ENCODE measurements around the gene C1QTNF9. TPM values are rescaled to one million over a fixed set of nuclear protein-coding genes. Genes with fewer than 3 reads are reported as not detected.
"Not testable (repeated sequence)": the region's sequence is repeated elsewhere in the genome, so short reads cannot be mapped to it uniquely, and the experiment has no call there.

Gene C1QTNF9
- total and polyA plus RNA-seq, 8 donors: 0.18 to 0.46 (median 0.26) TPM; not detected in 1

DNA sequence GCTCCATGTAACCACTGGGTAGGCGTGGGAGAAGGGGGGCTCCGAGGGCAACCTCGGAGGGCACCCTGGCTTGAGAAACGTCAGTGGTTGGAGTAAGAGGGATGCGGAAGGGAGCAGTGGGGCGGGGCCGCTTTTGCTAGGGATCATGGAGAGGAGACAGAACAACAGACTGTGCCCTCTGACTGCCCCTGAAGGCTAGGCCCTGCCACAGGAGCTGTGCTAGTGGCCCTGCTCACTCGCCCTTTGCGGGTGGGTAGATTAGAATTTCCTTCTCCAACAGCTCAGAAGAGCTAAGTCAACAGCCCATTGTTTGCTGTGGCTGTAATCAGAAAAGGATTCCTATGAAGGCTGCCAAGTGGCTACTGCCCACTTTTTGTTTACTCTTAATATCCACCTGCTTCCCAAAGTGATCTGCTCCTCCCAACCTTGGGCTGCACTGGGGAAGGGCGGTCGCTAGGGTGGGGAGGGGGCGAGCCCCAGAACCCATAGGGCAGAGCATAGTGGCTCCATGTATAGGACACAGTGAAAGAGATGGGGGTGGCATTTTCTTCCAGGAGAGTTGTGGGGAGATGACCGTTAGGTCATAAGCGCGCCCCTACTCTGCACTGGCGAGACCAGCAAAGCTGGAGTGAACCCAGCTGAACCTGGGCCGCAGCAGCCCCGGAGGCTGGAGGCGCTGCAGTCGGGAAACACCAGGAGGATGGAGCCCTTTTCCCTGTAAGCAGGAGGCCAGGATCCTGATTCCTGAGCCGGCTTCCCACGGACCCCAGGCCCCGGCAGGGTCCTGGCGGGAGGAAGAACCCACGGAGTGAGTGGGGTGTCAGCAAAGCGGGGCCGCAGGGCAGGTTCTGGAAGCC is 1.9 kb upstream of the C1QTNF9 start:
- H3K4me1 ChIP-seq: peaks cover 0 to 12% of the 10 kb centered on the region in 2 donors
- peaks cover 0 to 26% of the 10 kb centered on the region in 2 donors for H3K36me3 ChIP-seq
- ATAC-seq (peak; percentile 96), DNase-seq (peak in 3 of 4 donors; percentile 47 to 83 (median 76))
- H3K27ac ChIP-seq: peak overlapping the region in 1 of 2 donors; percentile 40
- no peak overlapping the region for H3K4me3 ChIP-seq
- no peaks in the 10 kb centered on the region for H3K27me3 ChIP-seq
- H3K9me3 ChIP-seq: no peaks in the 10 kb centered on the region
- intact Hi-C loops (cut with DNase I): no loop called here
- TF ChIP-seq, protein P1, sequence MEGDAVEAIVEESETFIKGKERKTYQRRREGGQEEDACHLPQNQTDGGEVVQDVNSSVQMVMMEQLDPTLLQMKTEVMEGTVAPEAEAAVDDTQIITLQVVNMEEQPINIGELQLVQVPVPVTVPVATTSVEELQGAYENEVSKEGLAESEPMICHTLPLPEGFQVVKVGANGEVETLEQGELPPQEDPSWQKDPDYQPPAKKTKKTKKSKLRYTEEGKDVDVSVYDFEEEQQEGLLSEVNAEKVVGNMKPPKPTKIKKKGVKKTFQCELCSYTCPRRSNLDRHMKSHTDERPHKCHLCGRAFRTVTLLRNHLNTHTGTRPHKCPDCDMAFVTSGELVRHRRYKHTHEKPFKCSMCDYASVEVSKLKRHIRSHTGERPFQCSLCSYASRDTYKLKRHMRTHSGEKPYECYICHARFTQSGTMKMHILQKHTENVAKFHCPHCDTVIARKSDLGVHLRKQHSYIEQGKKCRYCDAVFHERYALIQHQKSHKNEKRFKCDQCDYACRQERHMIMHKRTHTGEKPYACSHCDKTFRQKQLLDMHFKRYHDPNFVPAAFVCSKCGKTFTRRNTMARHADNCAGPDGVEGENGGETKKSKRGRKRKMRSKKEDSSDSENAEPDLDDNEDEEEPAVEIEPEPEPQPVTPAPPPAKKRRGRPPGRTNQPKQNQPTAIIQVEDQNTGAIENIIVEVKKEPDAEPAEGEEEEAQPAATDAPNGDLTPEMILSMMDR (IDR thresholded peaks at IDR 0.05): no peak

DNA sequence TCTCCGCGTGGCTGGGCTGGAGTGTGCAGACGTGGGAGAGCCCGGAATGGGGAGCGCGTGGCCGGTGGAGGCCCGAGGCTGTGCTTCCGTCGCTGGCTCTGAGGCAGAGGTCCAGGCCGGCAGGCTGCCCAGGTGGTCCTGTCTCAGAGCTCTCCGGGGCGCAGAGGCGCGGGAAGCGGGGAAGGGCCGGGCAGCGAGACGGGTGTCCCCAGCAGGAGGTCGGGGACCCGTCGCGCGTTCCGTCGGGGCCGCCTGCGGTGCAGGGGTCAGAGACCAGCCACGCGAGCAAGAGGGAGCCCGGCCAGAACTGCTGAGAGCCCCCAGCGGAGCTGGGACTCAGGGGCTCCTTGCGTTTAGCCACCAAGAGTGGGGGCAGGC is 1.3 kb upstream of the C1QTNF9 start:
- ATAC-seq: no peak
- Histone ChIP-seq H3K27me3 (no peaks in the 10 kb centered on the region), H3K27ac (no peak overlapping the region), H3K4me3 (no peak overlapping the region), H3K36me3 (peaks cover 0 to 20% of the 10 kb centered on the region in 2 donors), H3K4me1 (peaks cover 0 to 12% of the 10 kb centered on the region in 2 donors), H3K9me3 (no peaks in the 10 kb centered on the region)
- DNase-seq: no peak
- intact Hi-C loops (cut with DNase I): no loop called here
- TF ChIP-seq, protein P1 (IDR thresholded peaks at IDR 0.05): no peak

DNA sequence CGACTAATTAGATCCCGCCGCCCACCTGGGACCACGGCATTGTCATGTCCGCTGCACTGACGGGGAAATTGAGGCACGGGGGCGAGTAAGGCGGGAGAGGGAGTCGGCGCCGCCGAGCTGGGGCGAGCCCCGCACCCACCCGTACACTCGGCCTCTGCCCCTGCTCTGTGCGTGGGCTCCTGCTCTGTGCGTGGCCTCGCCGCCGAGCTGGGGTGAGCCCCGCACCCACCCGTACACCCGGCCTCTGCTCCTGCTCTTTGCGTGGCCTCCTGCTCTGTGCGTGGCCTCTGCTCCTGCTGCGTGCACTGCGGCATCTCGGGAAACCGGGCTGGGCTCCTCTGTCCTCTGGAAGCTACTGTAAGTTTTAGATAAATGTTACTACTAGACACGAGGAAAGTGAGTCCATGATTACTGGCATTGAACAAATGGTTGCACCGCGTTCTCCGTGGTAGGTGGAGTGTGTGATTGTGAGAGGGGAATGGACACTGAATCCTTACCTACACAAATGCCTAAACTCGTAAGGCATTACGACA is 826 bp upstream of the C1QTNF9 start:
- H3K4me1 ChIP-seq: peaks cover 0 to 12% of the 10 kb centered on the region in 2 donors
- ATAC-seq (no peak), DNase-seq (no peak)
- peaks cover 0 to 15% of the 10 kb centered on the region in 2 donors for H3K36me3 ChIP-seq
- no peak overlapping the region for H3K27ac ChIP-seq
- no peak overlapping the region for H3K4me3 ChIP-seq
- TF ChIP-seq, protein P1 (IDR thresholded peaks at IDR 0.05): no peak
- H3K9me3 ChIP-seq: no peaks in the 10 kb centered on the region
- no peaks in the 10 kb centered on the region for H3K27me3 ChIP-seq
- intact Hi-C loops (cut with DNase I): no loop called here

DNA sequence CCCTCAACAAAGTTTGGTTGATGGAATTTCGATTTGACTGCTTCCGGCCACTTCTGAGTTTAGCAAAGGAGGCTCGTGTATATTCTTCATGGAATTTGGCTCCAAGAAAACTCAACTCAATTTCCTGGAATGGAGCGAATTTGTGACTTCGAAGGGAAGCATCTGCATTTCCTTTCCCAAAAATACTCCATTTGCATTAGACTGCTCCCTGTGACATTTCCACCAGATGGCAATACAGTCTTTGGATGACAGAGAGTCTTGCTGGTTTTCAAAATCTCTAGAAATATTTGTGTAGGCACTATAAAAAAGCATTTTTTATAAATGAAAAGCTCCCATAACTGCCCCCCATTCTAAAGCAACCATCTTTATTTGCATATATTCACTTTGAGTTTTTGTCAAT is 4.1 kb downstream of the C1QTNF9 start:
- no peak overlapping the region for H3K4me3 ChIP-seq
- ATAC-seq (peak; percentile 41), DNase-seq (peak in 1 of 4 donors; percentile 36)
- no peaks in the 10 kb centered on the region for H3K4me1 ChIP-seq
- no peaks in the 10 kb centered on the region for H3K9me3 ChIP-seq
- TF ChIP-seq, protein P1 (IDR thresholded peaks at IDR 0.05): no peak
- H3K27ac ChIP-seq: no peak overlapping the region
- H3K36me3 ChIP-seq: no peaks in the 10 kb centered on the region
- intact Hi-C loops (cut with DNase I): no loop called here
- no peaks in the 10 kb centered on the region for H3K27me3 ChIP-seq

DNA sequence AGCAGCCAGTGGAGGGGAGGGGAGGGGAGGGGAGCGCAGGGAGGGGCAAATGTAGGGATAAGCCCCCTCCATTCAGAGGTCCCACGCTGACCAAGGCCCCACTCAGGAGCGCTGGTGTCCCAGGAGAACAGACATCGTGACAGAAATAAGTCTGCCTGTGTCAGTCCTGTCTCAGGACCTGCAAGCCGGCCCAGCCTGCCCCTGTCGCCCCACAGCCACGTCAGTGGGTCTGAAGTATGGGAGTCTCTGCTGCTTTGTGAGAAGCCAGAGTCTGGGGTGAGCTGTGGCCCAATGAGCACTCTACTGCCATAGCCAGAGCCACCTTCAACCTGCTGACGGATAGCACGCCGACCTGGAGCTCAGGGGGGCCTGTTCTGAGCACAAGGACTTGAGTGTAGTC is 8.5 kb downstream of the C1QTNF9 start:
- H3K27ac ChIP-seq; ATAC-seq; H3K36me3 ChIP-seq; intact Hi-C loops (cut with DNase I); H3K9me3 ChIP-seq; H3K4me3 ChIP-seq; H3K27me3 ChIP-seq; DNase-seq; H3K4me1 ChIP-seq: not testable (repeated sequence)

DNA sequence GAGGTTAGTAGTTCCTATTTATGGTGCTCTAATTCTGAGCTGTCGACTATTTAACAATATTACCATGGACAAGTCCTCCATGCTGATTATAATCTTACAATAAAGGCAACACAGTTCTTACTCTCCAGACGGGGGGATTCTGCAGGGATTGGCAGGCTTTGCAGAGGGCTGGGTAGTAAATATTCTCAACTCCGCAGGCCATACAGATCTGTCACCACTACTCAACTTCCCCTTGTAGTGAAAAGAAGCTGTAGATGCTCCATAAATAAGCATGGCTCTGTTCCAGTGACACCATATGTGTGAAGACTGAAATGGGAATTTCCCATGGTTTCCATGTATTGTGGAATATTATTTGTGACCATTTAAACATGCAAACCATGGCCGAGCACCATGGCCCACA is 9.5 kb downstream of the C1QTNF9 start:
- ATAC-seq; H3K27me3 ChIP-seq; DNase-seq; H3K4me3 ChIP-seq; H3K36me3 ChIP-seq; H3K27ac ChIP-seq; H3K9me3 ChIP-seq; H3K4me1 ChIP-seq; intact Hi-C loops (cut with DNase I): not testable (repeated sequence)

DNA sequence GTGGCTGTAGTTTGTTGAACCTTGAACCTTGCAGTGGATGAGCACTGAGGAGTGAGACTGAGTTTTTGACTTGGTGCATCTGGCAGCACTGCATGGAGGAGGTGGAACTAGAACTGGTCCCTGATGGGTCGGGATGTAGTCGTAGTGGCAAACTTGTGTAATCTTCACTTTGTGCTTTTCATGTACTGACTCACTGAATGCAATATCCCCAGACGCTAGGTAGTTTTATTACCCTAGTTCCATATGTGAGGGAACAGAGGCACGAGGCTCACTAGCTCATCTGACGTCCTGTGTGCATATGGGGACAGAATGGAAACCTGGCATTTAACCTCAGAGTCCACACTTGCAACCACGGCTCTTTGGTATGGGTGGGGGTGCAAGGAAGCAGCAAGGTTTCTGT is 10.3 kb downstream of the C1QTNF9 start:
- ATAC-seq; H3K4me1 ChIP-seq; intact Hi-C loops (cut with DNase I): not testable (repeated sequence)

DNA sequence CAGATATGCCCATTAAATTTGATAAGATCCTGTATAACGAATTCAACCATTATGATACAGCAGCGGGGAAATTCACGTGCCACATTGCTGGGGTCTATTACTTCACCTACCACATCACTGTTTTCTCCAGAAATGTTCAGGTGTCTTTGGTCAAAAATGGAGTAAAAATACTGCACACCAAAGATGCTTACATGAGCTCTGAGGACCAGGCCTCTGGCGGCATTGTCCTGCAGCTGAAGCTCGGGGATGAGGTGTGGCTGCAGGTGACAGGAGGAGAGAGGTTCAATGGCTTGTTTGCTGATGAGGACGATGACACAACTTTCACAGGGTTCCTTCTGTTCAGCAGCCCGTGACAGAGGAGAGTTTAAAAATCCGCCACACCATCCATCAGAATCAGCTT is 12.0 kb downstream of the C1QTNF9 start:
- DNase-seq; H3K4me1 ChIP-seq; H3K4me3 ChIP-seq; ATAC-seq; H3K9me3 ChIP-seq; H3K27ac ChIP-seq; H3K36me3 ChIP-seq; H3K27me3 ChIP-seq; intact Hi-C loops (cut with DNase I): not testable (repeated sequence)

More for the DNA sequence above, 10.3 kb downstream of the C1QTNF9 start:
- H3K27ac ChIP-seq, H3K36me3 ChIP-seq, DNase-seq, H3K4me3 ChIP-seq, H3K9me3 ChIP-seq, H3K27me3 ChIP-seq: not testable (repeated sequence)

DNA sequence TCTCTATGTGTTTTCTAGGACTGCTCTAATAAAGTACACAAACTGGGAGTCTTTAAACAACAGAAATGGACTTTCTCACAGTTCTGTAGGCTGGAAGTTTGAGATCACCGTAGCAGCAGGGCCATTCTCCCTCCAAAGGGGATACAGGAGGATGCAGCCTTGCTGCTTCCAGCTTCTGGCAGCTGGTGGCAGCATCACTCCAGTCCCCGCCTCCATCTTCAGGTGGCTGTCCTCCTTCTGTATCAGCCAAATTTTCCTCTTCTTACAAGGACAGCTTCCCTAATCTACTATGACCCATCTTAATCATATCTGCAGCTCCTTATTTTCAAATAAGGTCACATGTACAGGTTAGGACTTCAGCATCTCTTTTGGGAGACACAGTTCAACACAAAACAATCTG is 13.1 kb downstream of the C1QTNF9 start:
- H3K4me1 ChIP-seq; H3K27ac ChIP-seq; H3K4me3 ChIP-seq; intact Hi-C loops (cut with DNase I); DNase-seq; H3K36me3 ChIP-seq; H3K9me3 ChIP-seq: not testable (repeated sequence)
- peaks cover 0 to 14% of the 10 kb centered on the region in 2 donors for H3K27me3 ChIP-seq
- peak; percentile 52 for ATAC-seq
